CD14-positive monocyte (primary cell): ENCODE measurements around the gene ARL6. TPM values are rescaled to one million over a fixed set of nuclear protein-coding genes. Genes with fewer than 3 reads are reported as not detected.

ENCODE experiments used
- DNase-seq, 3 donors: peaks; one replicate each; pipeline ENCODE4 v3.0.0-alpha.2; 2011 to 2022
- H2AFZ ChIP-seq: 2 replicates; pipeline ENCODE4 v1.6.0; 2012; ENCODE audit warnings: mild to moderate bottlenecking, low read depth, low read length, inconsistent platforms; ENCODE audit not compliant: insufficient read depth, poor library complexity, severe bottlenecking
- H3K27ac ChIP-seq, 2 donors: 1 replicate in 1 of 2; 2 replicates in 1 of 2; pipeline ENCODE4 v1.5.1; 2012 to 2013; ENCODE audit warnings: low read length in 2 of 2, control low read depth in 1 of 2, inconsistent platforms in 1 of 2, low read depth in 1 of 2, mild to moderate bottlenecking in 1 of 2
- H3K27me3 ChIP-seq, 2 donors: one replicate each; pipeline versions ENCODE4 v1.6.0 to v1.6.1; 2011 to 2013; ENCODE audit warnings: low read length in 2 of 2; ENCODE audit not compliant: control insufficient read depth in 2 of 2, insufficient read depth in 2 of 2
- H3K36me3 ChIP-seq, 2 donors: replicated peaks in 1 of 2; 1 replicate in 1 of 2; 2 replicates in 1 of 2; pipeline versions ENCODE4 v1.5.1 to v1.6.1; 2012 to 2013; ENCODE audit warnings: low read length in 2 of 2, control low read depth in 1 of 2, inconsistent platforms in 1 of 2, mild to moderate bottlenecking in 1 of 2; ENCODE audit not compliant: insufficient read depth in 2 of 2, control insufficient read depth in 1 of 2
- H3K4me1 ChIP-seq, 2 donors: 1 replicate in 1 of 2; 2 replicates in 1 of 2; pipeline versions ENCODE4 v1.5.1 to v1.6.1; 2012 to 2013; ENCODE audit warnings: low read length in 2 of 2, control low read depth in 1 of 2, inconsistent platforms in 1 of 2, mild to moderate bottlenecking in 1 of 2, moderate library complexity in 1 of 2; ENCODE audit not compliant: insufficient read depth in 2 of 2, control insufficient read depth in 1 of 2
- H3K4me2 ChIP-seq: replicated peaks from 2 replicates; pipeline ENCODE3; 2012; ENCODE audit warnings: low read length, moderate library complexity, mild to moderate bottlenecking; ENCODE audit not compliant: poor library complexity, severe bottlenecking; ENCODE audit errors: extremely low read depth
- H3K4me3 ChIP-seq, 3 experiments: fragments of 200-600 bp in 1 of 3; sonication (generic) in 1 of 3; replicated peaks in 1 of 3; 1 replicate in 2 of 3; 2 replicates in 1 of 3; pipeline ENCODE4 v1.5.1; 2011 to 2013; ENCODE audit warnings: low read length in 3 of 3, mild to moderate bottlenecking in 3 of 3, control low read depth in 2 of 3, low read depth in 2 of 3, inconsistent platforms in 1 of 3, moderate library complexity in 1 of 3
- H3K79me2 ChIP-seq: 2 replicates; pipeline ENCODE4 v1.6.0; 2012; ENCODE audit warnings: mild to moderate bottlenecking, control low read depth, inconsistent platforms, low read length, moderate library complexity; ENCODE audit not compliant: insufficient read depth
- H3K9ac ChIP-seq: 2 replicates; pipeline ENCODE4 v1.6.0; 2017; ENCODE audit warnings: low read length, mild to moderate bottlenecking; ENCODE audit not compliant: insufficient read depth, poor library complexity, severe bottlenecking
- H3K9me3 ChIP-seq, 2 donors: replicated peaks in 1 of 2; 1 replicate in 1 of 2; 2 replicates in 1 of 2; pipeline versions ENCODE4 v1.5.1 to v1.6.1; 2012 to 2013; ENCODE audit warnings: low read length in 2 of 2, control low read depth in 1 of 2; ENCODE audit not compliant: control insufficient read depth in 1 of 2, insufficient read depth in 1 of 2
- H4K20me1 ChIP-seq: 2 replicates; pipeline ENCODE4 v1.6.0; 2012; ENCODE audit warnings: mild to moderate bottlenecking, low read length, control low read depth, moderate library complexity; ENCODE audit not compliant: insufficient read depth
- H3K27ac Mint-ChIP-seq, 7 donors: one replicate each; pipeline ENCODE4 v1.8.0; 2020; ENCODE audit warnings: mild to moderate bottlenecking in 7 of 7, mixed read lengths in 7 of 7, moderate library complexity in 6 of 7, inconsistent platforms in 2 of 7
- H3K27me3 Mint-ChIP-seq, 3 donors: one replicate each; pipeline ENCODE4 v1.8.0; 2021 to 2022; ENCODE audit warnings: low read depth in 3 of 3, mild to moderate bottlenecking in 3 of 3, mixed read lengths in 3 of 3, moderate library complexity in 3 of 3, inconsistent platforms in 1 of 3
- H3K36me3 Mint-ChIP-seq, 2 donors: one replicate each; pipeline ENCODE4 v1.8.0; 2020; ENCODE audit warnings: mixed read lengths in 2 of 2, inconsistent platforms in 1 of 2, mild to moderate bottlenecking in 1 of 2
- H3K4me1 Mint-ChIP-seq: one replicate; pipeline ENCODE4 v1.8.0; 2020; ENCODE audit warnings: mild to moderate bottlenecking, mixed read lengths
- H3K4me3 Mint-ChIP-seq, 2 donors: one replicate each; pipeline ENCODE4 v1.8.0; 2020; ENCODE audit warnings: mild to moderate bottlenecking in 2 of 2, mixed read lengths in 2 of 2, moderate library complexity in 1 of 2
- H3K9me3 Mint-ChIP-seq, 7 donors: one replicate each; pipeline ENCODE4 v1.8.0; 2020 to 2022; ENCODE audit warnings: mixed read lengths in 7 of 7, mild to moderate bottlenecking in 6 of 7, moderate library complexity in 6 of 7, inconsistent platforms in 2 of 7
- CTCF ChIP-seq: fragments of 200-600 bp; IDR thresholded peaks from one replicate; pipeline ENCODE4 v1.8.0; 2022; ENCODE audit warnings: antibody characterized with exemption, mild to moderate bottlenecking
- WGBS: methylation state at CpG from one replicate; pipeline ENCODE4 v1.1.5; 2013; ENCODE audit warnings: missing lambda C conversion rate; ENCODE audit not compliant: insufficient coverage; 5-methylcytosine and 5-hydroxymethylcytosine counted together
- intact Hi-C, 2 donors: fragments of 100-400 bp; cut with micrococcal nuclease; formaldehyde crosslinking; loops; one replicate each; pipeline versions ENCODE4 v1.15.0 to v1.15.1; 2023
- polyA plus RNA-seq, 3 donors: library from polyadenylated mRNA; depleted of rRNA in 1 of 3; unstranded in 2 of 3; stranded (reverse) in 1 of 3; fragments of 300-500 nt in 2 of 3; fragments of >200 nt in 1 of 3; fragmentation: Illumina TruSeq in 2 of 3; gene quantifications; 1 replicate in 2 of 3; 2 replicates in 1 of 3; pipeline ENCODE4 v1.2.3, GENCODE V29; 2012 to 2021

The ARL6 gene
- polyA plus RNA-seq, 3 donors: 0.76 to 2.3 (median 1.8) TPM

DNA sequence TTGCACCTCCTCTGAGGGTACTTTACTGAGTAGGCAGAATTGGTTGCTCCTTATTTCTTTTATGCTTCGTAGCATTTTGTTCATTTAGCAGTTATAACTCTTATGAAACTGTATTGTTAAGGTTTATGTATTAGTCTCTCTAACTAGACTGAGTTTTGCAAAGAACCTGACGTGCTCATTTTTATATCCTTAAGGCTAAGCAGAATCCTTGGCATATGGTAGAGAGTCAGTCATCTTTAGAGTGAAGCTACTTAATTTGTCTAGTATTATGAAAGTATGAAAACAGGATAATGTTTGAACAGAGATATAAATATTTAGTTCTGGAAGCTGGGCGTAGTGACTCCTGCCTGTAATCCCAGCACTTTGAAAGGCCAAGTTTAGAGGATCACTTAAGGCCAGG is 77.4 kb downstream of the ARL6 start:
- Histone ChIP-seq H3K9ac (no peak overlapping the region), H3K27ac (no peak overlapping the region), H2AFZ (no peak overlapping the region), H3K4me1 (no peaks in the 10 kb centered on the region), H3K9me3 (no peaks in the 10 kb centered on the region), H3K4me2 (no peak overlapping the region), H3K36me3 (peaks cover 5 to 13% of the 10 kb centered on the region in 2 donors), H3K27me3 (no peaks in the 10 kb centered on the region), H3K79me2 (peaks cover 8% of the 10 kb centered on the region), H3K4me3 (no peak overlapping the region), H4K20me1 (peaks cover 56% of the 10 kb centered on the region)
- H3K27me3 Mint-ChIP-seq: no peaks in the 10 kb centered on the region
- H3K9me3 Mint-ChIP-seq: no peaks in the 10 kb centered on the region
- WGBS: 100% methylated on average over 1 of the region's 3 CpGs
- H3K4me3 Mint-ChIP-seq: no peak overlapping the region
- H3K36me3 Mint-ChIP-seq: peaks cover 28 to 34% of the 10 kb centered on the region in 2 donors
- no peak for DNase-seq
- peaks cover 8% of the 10 kb centered on the region for H3K4me1 Mint-ChIP-seq
- H3K27ac Mint-ChIP-seq: no peak overlapping the region
- TF ChIP-seq CTCF: no peak
- intact Hi-C loops: no loop called here

- Histone ChIP-seq H3K9ac (no peak overlapping the region), H3K27me3 (no peaks in the 10 kb centered on the region), H3K79me2 (no peaks in the 10 kb centered on the region), H3K27ac (no peak overlapping the region), H3K9me3 (peaks cover 0 to 4% of the 10 kb centered on the region in 2 donors), H4K20me1 (peaks cover 16% of the 10 kb centered on the region), H2AFZ (no peak overlapping the region), H3K4me2 (no peak overlapping the region), H3K4me1 (no peaks in the 10 kb centered on the region), H3K4me3 (no peak overlapping the region), H3K36me3 (peaks cover 5 to 34% of the 10 kb centered on the region in 2 donors)
- H3K4me1 Mint-ChIP-seq: no peaks in the 10 kb centered on the region
- no peaks in the 10 kb centered on the region for H3K27me3 Mint-ChIP-seq
- DNase-seq: no peak
- peaks cover 2 to 7% (median 5%) of the 10 kb centered on the region in 7 donors for H3K9me3 Mint-ChIP-seq
- H3K27ac Mint-ChIP-seq: no peak overlapping the region
- intact Hi-C loops: no loop called here
- WGBS: no CpG with 5 or more reads among the region's 3 CpGs
- H3K36me3 Mint-ChIP-seq: peaks cover 35 to 43% of the 10 kb centered on the region in 2 donors
- no peak for TF ChIP-seq CTCF
- no peak overlapping the region for H3K4me3 Mint-ChIP-seq
These were observed 84.2 kb downstream of the ARL6 start for GRCh38 chr3:97848779-97849178.

Other genes with a start within 250 kb of the ARL6 start
- 1 to 10 TPM; 2.3 to 6.8 (median 5.3) TPM for gene CRYBG3, start 57.3 kb downstream of the ARL6 start, polyA plus RNA-seq
- 10 to 100 TPM; 15.3 to 18.7 (median 18.3) TPM for gene RIOX2, start 207.7 kb downstream of the ARL6 start, polyA plus RNA-seq